ENCODE measurements around the gene PTK6.

Gene PTK6

GRCh38 chr20:63497946-63498935 lies 38.9 kb downstream of the PTK6 start:
- Histone ChIP-seq H3K9me3 (ENCODE audit: control insufficient read depth, low read length) (no peaks in the 10 kb centered on the region), H3K9ac (ENCODE audit: low read length) (no peak overlapping the region), H3K4me1 (ENCODE audit: control insufficient read depth, insufficient read depth, low read length) (no peaks in the 10 kb centered on the region), H3K4me3 (ENCODE audit: low read length) (no peak overlapping the region), H3K36me3 (ENCODE audit: control insufficient read depth, insufficient read depth, low read length, severe bottlenecking) (no peaks in the 10 kb centered on the region), H3K27me3 (replicated peaks; ENCODE audit: control insufficient read depth, insufficient read depth, low read length) (peaks cover 33% of the 10 kb centered on the region)
- DNase-seq (ENCODE audit: low read depth), result peak; percentile 56

- H3K4me1 ChIP-seq (ENCODE audit: control insufficient read depth, insufficient read depth, low read length), result no peaks in the 10 kb centered on the region
- H3K9ac ChIP-seq (ENCODE audit: low read length), result no peak overlapping the region
- no peaks in the 10 kb centered on the region for H3K9me3 ChIP-seq (ENCODE audit: control insufficient read depth, low read length)
- no peak for DNase-seq (ENCODE audit: low read depth)
- no peak overlapping the region for H3K4me3 ChIP-seq (ENCODE audit: low read length)
- H3K36me3 ChIP-seq (ENCODE audit: control insufficient read depth, insufficient read depth, low read length, severe bottlenecking), result no peaks in the 10 kb centered on the region
- peaks cover 28% of the 10 kb centered on the region for H3K27me3 ChIP-seq (replicated peaks; ENCODE audit: control insufficient read depth, insufficient read depth, low read length)
These were observed 39.8 kb downstream of the PTK6 start for GRCh38 chr20:63497138-63497945.

- H3K27me3 ChIP-seq (replicated peaks; ENCODE audit: control insufficient read depth, insufficient read depth, low read length), result peaks cover 24% of the 10 kb centered on the region
- no peak overlapping the region for H3K9ac ChIP-seq (ENCODE audit: low read length)
- H3K9me3 ChIP-seq (ENCODE audit: control insufficient read depth, low read length), result no peaks in the 10 kb centered on the region
- no peaks in the 10 kb centered on the region for H3K36me3 ChIP-seq (ENCODE audit: control insufficient read depth, insufficient read depth, low read length, severe bottlenecking)
- peak overlapping the region; percentile 36 for H3K4me3 ChIP-seq (ENCODE audit: low read length)
- DNase-seq (ENCODE audit: low read depth), result no peak
- no peaks in the 10 kb centered on the region for H3K4me1 ChIP-seq (ENCODE audit: control insufficient read depth, insufficient read depth, low read length)
These were observed 40.5 kb downstream of the PTK6 start for GRCh38 chr20:63496596-63497120.

GRCh38 chr20:63495741-63496595 lies 41.2 kb downstream of the PTK6 start:
- Histone ChIP-seq H3K27me3 (replicated peaks; ENCODE audit: control insufficient read depth, insufficient read depth, low read length) (peaks cover 25% of the 10 kb centered on the region), H3K4me3 (ENCODE audit: low read length) (peak overlapping the region; percentile 36), H3K9me3 (ENCODE audit: control insufficient read depth, low read length) (no peaks in the 10 kb centered on the region), H3K9ac (ENCODE audit: low read length) (no peak overlapping the region), H3K4me1 (ENCODE audit: control insufficient read depth, insufficient read depth, low read length) (no peaks in the 10 kb centered on the region), H3K36me3 (ENCODE audit: control insufficient read depth, insufficient read depth, low read length, severe bottlenecking) (no peaks in the 10 kb centered on the region)
- DNase-seq (ENCODE audit: low read depth), result peak; percentile 87

GRCh38 chr20:63495167-63495720 lies 41.9 kb downstream of the PTK6 start:
- DNase-seq (ENCODE audit: low read depth), result no peak
- H3K4me1 ChIP-seq (ENCODE audit: control insufficient read depth, insufficient read depth, low read length), result no peaks in the 10 kb centered on the region
- peaks cover 21% of the 10 kb centered on the region for H3K27me3 ChIP-seq (replicated peaks; ENCODE audit: control insufficient read depth, insufficient read depth, low read length)
- no peak overlapping the region for H3K9ac ChIP-seq (ENCODE audit: low read length)
- H3K9me3 ChIP-seq (ENCODE audit: control insufficient read depth, low read length), result no peaks in the 10 kb centered on the region
- H3K4me3 ChIP-seq (ENCODE audit: low read length), result no peak overlapping the region
- H3K36me3 ChIP-seq (ENCODE audit: control insufficient read depth, insufficient read depth, low read length, severe bottlenecking), result no peaks in the 10 kb centered on the region

GRCh38 chr20:63494420-63495166 lies 42.6 kb downstream of the PTK6 start:
- Histone ChIP-seq H3K36me3 (ENCODE audit: control insufficient read depth, insufficient read depth, low read length, severe bottlenecking) (no peaks in the 10 kb centered on the region), H3K4me1 (ENCODE audit: control insufficient read depth, insufficient read depth, low read length) (no peaks in the 10 kb centered on the region), H3K27me3 (replicated peaks; ENCODE audit: control insufficient read depth, insufficient read depth, low read length) (peaks cover 21% of the 10 kb centered on the region), H3K9me3 (ENCODE audit: control insufficient read depth, low read length) (no peaks in the 10 kb centered on the region), H3K4me3 (ENCODE audit: low read length) (no peak overlapping the region), H3K9ac (ENCODE audit: low read length) (no peak overlapping the region)
- no peak for DNase-seq (ENCODE audit: low read depth)

- H3K36me3 ChIP-seq (ENCODE audit: control insufficient read depth, insufficient read depth, low read length, severe bottlenecking), result no peaks in the 10 kb centered on the region
- peaks cover 22% of the 10 kb centered on the region for H3K27me3 ChIP-seq (replicated peaks; ENCODE audit: control insufficient read depth, insufficient read depth, low read length)
These were observed 43.1 kb downstream of the PTK6 start for GRCh38 chr20:63494084-63494419.

GRCh38 chr20:63493563-63494020 lies 43.6 kb downstream of the PTK6 start:
- Histone ChIP-seq H3K9me3 (ENCODE audit: control insufficient read depth, low read length) (no peaks in the 10 kb centered on the region), H3K4me3 (ENCODE audit: low read length) (no peak overlapping the region), H3K27me3 (replicated peaks; ENCODE audit: control insufficient read depth, insufficient read depth, low read length) (peaks cover 26% of the 10 kb centered on the region), H3K4me1 (ENCODE audit: control insufficient read depth, insufficient read depth, low read length) (no peaks in the 10 kb centered on the region), H3K9ac (ENCODE audit: low read length) (no peak overlapping the region), H3K36me3 (ENCODE audit: control insufficient read depth, insufficient read depth, low read length, severe bottlenecking) (no peaks in the 10 kb centered on the region)
- no peak for DNase-seq (ENCODE audit: low read depth)

More at GRCh38 chr20:63494084-63494419, 43.1 kb downstream of the PTK6 start:
- H3K4me1 ChIP-seq (ENCODE audit: control insufficient read depth, insufficient read depth, low read length), result no peaks in the 10 kb centered on the region
- H3K9me3 ChIP-seq (ENCODE audit: control insufficient read depth, low read length), result no peaks in the 10 kb centered on the region
- no peak for DNase-seq (ENCODE audit: low read depth)
- H3K4me3 ChIP-seq (ENCODE audit: low read length), result no peak overlapping the region
- H3K9ac ChIP-seq (ENCODE audit: low read length), result no peak overlapping the region

GRCh38 chr20:63492982-63493381 lies 44.2 kb downstream of the PTK6 start:
- H3K4me3 ChIP-seq (ENCODE audit: low read length), result no peak overlapping the region
- DNase-seq (ENCODE audit: low read depth), result no peak
- no peak overlapping the region for H3K9ac ChIP-seq (ENCODE audit: low read length)
- no peaks in the 10 kb centered on the region for H3K36me3 ChIP-seq (ENCODE audit: control insufficient read depth, insufficient read depth, low read length, severe bottlenecking)
- peaks cover 25% of the 10 kb centered on the region for H3K27me3 ChIP-seq (replicated peaks; ENCODE audit: control insufficient read depth, insufficient read depth, low read length)
- no peaks in the 10 kb centered on the region for H3K4me1 ChIP-seq (ENCODE audit: control insufficient read depth, insufficient read depth, low read length)
- H3K9me3 ChIP-seq (ENCODE audit: control insufficient read depth, low read length), result no peaks in the 10 kb centered on the region

- Histone ChIP-seq H3K9me3 (ENCODE audit: control insufficient read depth, low read length) (no peaks in the 10 kb centered on the region), H3K27me3 (replicated peaks; ENCODE audit: control insufficient read depth, insufficient read depth, low read length) (peaks cover 21% of the 10 kb centered on the region), H3K9ac (ENCODE audit: low read length) (no peak overlapping the region), H3K36me3 (ENCODE audit: control insufficient read depth, insufficient read depth, low read length, severe bottlenecking) (no peaks in the 10 kb centered on the region), H3K4me1 (ENCODE audit: control insufficient read depth, insufficient read depth, low read length) (no peaks in the 10 kb centered on the region), H3K4me3 (ENCODE audit: low read length) (no peak overlapping the region)
- no peak for DNase-seq (ENCODE audit: low read depth)
These were observed 44.7 kb downstream of the PTK6 start for GRCh38 chr20:63492518-63492917.
